WTC11 (cell line): ENCODE results near the gene HS3ST4. TPM values are rescaled to one million over a fixed set of nuclear protein-coding genes. Genes with fewer than 3 reads are reported as not detected.

Source experiments
- ATAC-seq: fragments of 200-7000 bp; cut with Tn5 transposase; 2 replicates; pipeline ENCODE4 v1.10.0; 2021; ENCODE audit warnings: mild to moderate bottlenecking, moderate library complexity
- CTCF ChIA-PET: fragments of 300-600 bp; sonication (Branson Sonifier 250); formaldehyde crosslinking; loops from one replicate; lab custom pipeline; 2021; ENCODE audit warnings: antibody characterized with exemption; lab: Charles Lee
- POLR2A ChIA-PET: fragments of 350-600 bp; sonication (Branson Sonifier 250); formaldehyde crosslinking; loops from one replicate; lab custom pipeline; 2021; ENCODE audit warnings: antibody characterized with exemption; lab: Charles Lee
- DNase-seq: peaks from one replicate; pipeline ENCODE4 v3.0.0; 2021; ENCODE audit warnings: low spot score
- H3K27ac Mint-ChIP-seq: 2 replicates; pipeline ENCODE4 v1.8.0; 2021; ENCODE audit warnings: mixed read lengths
- H3K27me3 Mint-ChIP-seq: 2 replicates; pipeline ENCODE4 v1.8.0; 2021; ENCODE audit warnings: low read depth, mild to moderate bottlenecking, moderate library complexity, mixed read lengths
- H3K36me3 Mint-ChIP-seq: 2 replicates; pipeline ENCODE4 v1.8.0; 2021; ENCODE audit warnings: mixed read lengths
- H3K4me1 Mint-ChIP-seq: 2 replicates; pipeline ENCODE4 v1.8.0; 2022; ENCODE audit warnings: mixed read lengths
- H3K4me3 Mint-ChIP-seq: 2 replicates; pipeline ENCODE4 v1.8.0; 2021; ENCODE audit warnings: mild to moderate bottlenecking, moderate library complexity, mixed read lengths
- H3K9me3 Mint-ChIP-seq: 2 replicates; pipeline ENCODE4 v1.8.0; 2021; ENCODE audit warnings: mixed read lengths
- AFF4 ChIP-seq: sonication (generic); formaldehyde crosslinking; IDR thresholded peaks from 2 replicates; pipeline ENCODE4 v1.8.1; 2023; ENCODE audit warnings: mild to moderate bottlenecking, missing genetic modification reagents, borderline replicate concordance
- ATF3 ChIP-seq: sonication (generic); formaldehyde crosslinking; conservative IDR thresholded peaks from 2 replicates; pipeline ENCODE4 v1.8.1; 2022; ENCODE audit warnings: mild to moderate bottlenecking, missing genetic modification reagents
- CDX4 ChIP-seq: fragments of 250-450 bp; sonication (Bioruptor Pico); IDR thresholded peaks from 2 replicates; pipeline ENCODE4 v1.9.0; 2021; ENCODE audit warnings: moderate library complexity, mild to moderate bottlenecking, inconsistent platforms, borderline replicate concordance
- E2F5 ChIP-seq: sonication (generic); formaldehyde crosslinking; IDR thresholded peaks from 2 replicates; pipeline ENCODE4 v1.8.1; 2022; ENCODE audit warnings: mild to moderate bottlenecking, moderate library complexity, missing genetic modification reagents
- EMX1 ChIP-seq: fragments of 250-450 bp; sonication (Bioruptor Pico); IDR thresholded peaks from 2 replicates; pipeline ENCODE4 v1.8.0; 2021; ENCODE audit warnings: mild to moderate bottlenecking
- ERG ChIP-seq: fragments of 250-450 bp; sonication (Bioruptor Pico); IDR thresholded peaks from 2 replicates; pipeline ENCODE4 v1.8.0; 2021; ENCODE audit warnings: mild to moderate bottlenecking
- ETV6 ChIP-seq: sonication (generic); formaldehyde crosslinking; IDR thresholded peaks from 2 replicates; pipeline ENCODE4 v1.8.1; 2022; ENCODE audit warnings: mild to moderate bottlenecking, missing genetic modification reagents
- FOXK1 ChIP-seq: sonication (generic); formaldehyde crosslinking; IDR thresholded peaks from 2 replicates; pipeline ENCODE4 v1.8.0; 2022; ENCODE audit warnings: mild to moderate bottlenecking, moderate library complexity, missing genetic modification reagents
- FOXP1 ChIP-seq: sonication (generic); formaldehyde crosslinking; IDR thresholded peaks from 2 replicates; pipeline ENCODE4 v1.8.0; 2022; ENCODE audit warnings: missing genetic modification reagents, mild to moderate bottlenecking, moderate library complexity, borderline replicate concordance
- GTF2I ChIP-seq: fragments of 250-450 bp; sonication (Bioruptor Pico); conservative IDR thresholded peaks from 2 replicates; pipeline ENCODE4 v1.4.0; 2021; ENCODE audit warnings: mild to moderate bottlenecking
- HMGA2 ChIP-seq: fragments of 250-450 bp; sonication (Bioruptor Pico); IDR thresholded peaks from 2 replicates; pipeline ENCODE4 v1.4.0; 2021; ENCODE audit warnings: mild to moderate bottlenecking, moderate library complexity
- IRF2 ChIP-seq: sonication (generic); formaldehyde crosslinking; IDR thresholded peaks from 2 replicates; pipeline ENCODE4 v1.8.0; 2022; ENCODE audit warnings: low read depth, missing genetic modification reagents, borderline replicate concordance
- JUN ChIP-seq: sonication (generic); formaldehyde crosslinking; IDR thresholded peaks from 2 replicates; pipeline ENCODE4 v1.8.0; 2023; ENCODE audit warnings: mild to moderate bottlenecking, missing genetic modification reagents
- MAX ChIP-seq: sonication (generic); formaldehyde crosslinking; IDR thresholded peaks from 2 replicates; pipeline ENCODE4 v1.8.0; 2022; ENCODE audit warnings: mild to moderate bottlenecking, missing genetic modification reagents
- NFE2L1 ChIP-seq: sonication (generic); formaldehyde crosslinking; IDR thresholded peaks from 2 replicates; pipeline ENCODE4 v1.8.1; 2023; ENCODE audit warnings: missing genetic modification reagents
- RORB ChIP-seq: fragments of 250-450 bp; sonication (Bioruptor Pico); IDR thresholded peaks from 2 replicates; pipeline ENCODE4 v1.9.0; 2021; ENCODE audit warnings: mild to moderate bottlenecking
- SMAD3 ChIP-seq: sonication (generic); formaldehyde crosslinking; IDR thresholded peaks from 2 replicates; pipeline ENCODE4 v1.8.0; 2022; ENCODE audit warnings: missing genetic modification reagents, mild to moderate bottlenecking, borderline replicate concordance
- SOX15 ChIP-seq: fragments of 250-450 bp; sonication (Bioruptor Pico); IDR thresholded peaks from 2 replicates; pipeline ENCODE4 v1.9.0; 2021; ENCODE audit warnings: mild to moderate bottlenecking
- TEAD4 ChIP-seq: sonication (generic); formaldehyde crosslinking; IDR thresholded peaks from 2 replicates; pipeline ENCODE4 v1.8.0; 2022; ENCODE audit warnings: mild to moderate bottlenecking, missing genetic modification reagents
- USF1 ChIP-seq: sonication (generic); formaldehyde crosslinking; IDR thresholded peaks from 2 replicates; pipeline ENCODE4 v1.8.0; 2022; ENCODE audit warnings: mild to moderate bottlenecking, missing genetic modification reagents
- ZNF138 ChIP-seq: sonication (generic); formaldehyde crosslinking; conservative IDR thresholded peaks from 2 replicates; pipeline ENCODE4 v1.8.1; 2022; ENCODE audit warnings: mild to moderate bottlenecking, moderate library complexity, missing genetic modification reagents
- ZNF396 ChIP-seq: fragments of 250-450 bp; sonication (Bioruptor Pico); IDR thresholded peaks from 2 replicates; pipeline ENCODE4 v1.8.0; 2021; ENCODE audit warnings: mild to moderate bottlenecking, moderate library complexity, borderline replicate concordance
- ZNF416 ChIP-seq: fragments of 250-450 bp; sonication (Bioruptor Pico); IDR thresholded peaks from 2 replicates; pipeline ENCODE4 v1.9.0; 2021; ENCODE audit warnings: mild to moderate bottlenecking, inconsistent platforms
- ZNF532 ChIP-seq: fragments of 250-450 bp; sonication (Bioruptor Pico); IDR thresholded peaks from 2 replicates; pipeline ENCODE4 v1.9.0; 2021; ENCODE audit warnings: mild to moderate bottlenecking, borderline replicate concordance
- ZNF671 ChIP-seq: fragments of 250-450 bp; sonication (Bioruptor Pico); IDR thresholded peaks from 2 replicates; pipeline ENCODE4 v1.8.0; 2021; ENCODE audit warnings: mild to moderate bottlenecking
- total RNA-seq: library from RNA; stranded (reverse); gene quantifications from 3 replicates; pipeline ENCODE4 v1.2.3, GENCODE V29; 2021

The HS3ST4 gene
- total RNA-seq, 1 experiment from 2014 or later: 5.4 TPM

GRCh38 chr16:25886598-25886997 is 194.8 kb downstream of the HS3ST4 start (continued):
- TF ChIP-seq FOXP1 (CRISPR knock-in tag): no peak
- no peak for TF ChIP-seq FOXK1 (CRISPR knock-in tag)
- no peak for TF ChIP-seq ZNF532 (CRISPR knock-in tag)
- TF ChIP-seq ZNF671: no peak
- no peak for TF ChIP-seq MAX (CRISPR knock-in tag)
- no peak for TF ChIP-seq HMGA2 (CRISPR knock-in tag)
- no peak for TF ChIP-seq ZNF416
- no peak for TF ChIP-seq JUN
- TF ChIP-seq SOX15 (CRISPR knock-in tag): no peak
- TF ChIP-seq ERG: no peak
- no peak for TF ChIP-seq E2F5 (CRISPR knock-in tag)
- no peak for TF ChIP-seq CDX4 (CRISPR knock-in tag)
- TF ChIP-seq ZNF396 (CRISPR knock-in tag): no peak

- Mint-ChIP-seq H3K9me3 (peaks cover 6% of the 10 kb centered on the region; the same call in 1 of the 2 replicates), H3K4me1 (peaks cover 37% of the 10 kb centered on the region), H3K27me3 (no peaks in the 10 kb centered on the region), H3K4me3 (no peak overlapping the region), H3K36me3 (no peaks in the 10 kb centered on the region; the same call in 1 of the 2 replicates), H3K27ac (no peak overlapping the region)
- ATAC-seq: no peak
- DNase-seq: no peak
- POLR2A ChIA-PET: no interaction called here
- CTCF ChIA-PET: no interaction called here
- TF ChIP-seq ATF3 (CRISPR knock-in tag) (no peak), ZNF138 (CRISPR knock-in tag) (no peak), TEAD4 (CRISPR knock-in tag) (no peak), SMAD3 (no peak), NFE2L1 (no peak), RORB (CRISPR knock-in tag) (no peak), CDX4 (CRISPR knock-in tag) (no peak), GTF2I (CRISPR knock-in tag) (no peak), EMX1 (no peak), USF1 (CRISPR knock-in tag) (no peak), FOXP1 (CRISPR knock-in tag) (no peak), ETV6 (CRISPR knock-in tag) (no peak), AFF4 (CRISPR knock-in tag) (no peak), IRF2 (no peak)
These were observed 197.1 kb downstream of the HS3ST4 start for GRCh38 chr16:25888868-25889267.
